HG02798 (cell line): Measurements from ENCODE around the gene SOX12.

Source experiments
- ATAC-seq: cut with Tn5 transposase; IDR thresholded peaks from one replicate; pipeline ENCODE4 v1.9.1; 2021; ENCODE audit warnings: mild to moderate bottlenecking; ENCODE audit not compliant: unreplicated experiment, poor library complexity

The SOX12 gene

GRCh38 chr20:300345-300990 lies 24.9 kb upstream of the SOX12 start:
- no peak for ATAC-seq

DNA sequence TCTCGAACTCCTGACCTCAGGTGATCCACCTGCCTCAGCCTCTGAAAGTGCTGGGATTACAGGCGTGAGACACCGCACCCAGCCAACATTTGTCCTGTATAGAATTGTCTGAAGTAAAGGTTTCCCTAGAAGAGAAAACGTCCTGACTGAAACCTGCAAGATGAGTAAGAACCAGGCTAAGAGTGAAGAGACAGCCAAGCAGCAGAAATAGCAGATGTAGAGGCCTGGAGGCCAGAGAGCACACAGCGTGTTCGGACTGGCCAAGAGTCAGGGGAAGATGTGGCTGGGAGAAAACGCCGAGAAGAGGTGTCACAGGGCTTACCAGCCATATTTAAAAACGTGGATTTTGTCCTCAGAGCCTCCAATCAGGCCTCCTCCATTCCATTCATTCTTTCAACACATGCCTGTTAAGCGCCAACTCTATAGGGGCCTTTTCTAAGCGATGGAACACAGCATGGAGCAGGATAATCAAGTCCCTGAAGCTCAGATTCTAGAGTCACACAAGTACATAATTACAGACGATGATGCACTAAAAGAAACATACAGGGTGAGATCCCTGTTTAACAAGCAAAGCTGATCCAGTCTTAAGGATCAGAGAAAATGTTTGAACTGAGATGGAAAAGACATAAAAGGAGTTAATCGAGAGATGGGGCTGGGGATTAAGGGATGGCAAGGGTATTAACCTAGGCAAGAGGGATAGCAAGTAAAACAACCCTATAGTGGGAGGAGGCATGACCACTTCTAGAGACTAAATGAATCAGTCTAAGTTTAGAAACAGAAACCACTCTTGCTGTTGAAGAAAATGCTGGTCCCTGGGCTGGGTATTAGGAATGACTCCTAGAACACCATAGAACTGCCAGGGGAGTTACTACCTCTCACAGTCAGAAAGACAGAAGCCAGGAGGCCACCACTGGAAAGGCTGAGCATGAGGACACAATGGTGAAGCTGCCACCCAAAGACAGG lies 23.2 kb upstream of the SOX12 start:
- no peak for ATAC-seq

GRCh38 chr20:305745-306144 lies 19.6 kb upstream of the SOX12 start:
- no peak for ATAC-seq

- no peak for ATAC-seq
Measured at GRCh38 chr20:308427-309038, 16.8 kb upstream of the SOX12 start.

DNA sequence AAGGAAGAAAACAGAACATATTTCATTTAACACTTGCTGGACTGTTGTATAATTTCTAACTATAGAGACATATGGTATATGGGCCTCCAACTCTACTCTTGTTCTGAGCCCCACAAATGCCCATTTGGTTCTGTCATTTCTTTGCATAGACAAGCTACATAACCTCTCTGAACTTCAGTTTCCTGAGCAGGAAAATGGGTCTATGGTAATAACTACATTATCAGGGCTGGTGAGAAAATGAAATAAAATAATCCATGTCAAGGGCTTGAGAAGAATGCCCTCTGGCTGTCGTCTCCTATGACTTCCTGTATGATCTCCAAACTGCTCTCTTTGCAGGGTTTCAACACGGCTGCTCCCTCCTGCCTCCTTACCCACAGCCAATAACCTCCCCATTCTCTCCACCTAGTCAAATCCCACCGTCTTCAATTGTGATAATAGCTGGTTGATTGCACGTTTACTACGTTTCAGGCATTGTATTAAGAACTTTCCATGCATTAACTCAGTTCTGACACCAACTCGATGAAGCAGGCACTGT lies 16.0 kb upstream of the SOX12 start:
- no peak for ATAC-seq

- ATAC-seq, result peak; percentile 100
Measured at GRCh38 chr20:309841-310644, 15.3 kb upstream of the SOX12 start.

- no peak for ATAC-seq
Measured at GRCh38 chr20:310645-311044, 14.7 kb upstream of the SOX12 start.

DNA sequence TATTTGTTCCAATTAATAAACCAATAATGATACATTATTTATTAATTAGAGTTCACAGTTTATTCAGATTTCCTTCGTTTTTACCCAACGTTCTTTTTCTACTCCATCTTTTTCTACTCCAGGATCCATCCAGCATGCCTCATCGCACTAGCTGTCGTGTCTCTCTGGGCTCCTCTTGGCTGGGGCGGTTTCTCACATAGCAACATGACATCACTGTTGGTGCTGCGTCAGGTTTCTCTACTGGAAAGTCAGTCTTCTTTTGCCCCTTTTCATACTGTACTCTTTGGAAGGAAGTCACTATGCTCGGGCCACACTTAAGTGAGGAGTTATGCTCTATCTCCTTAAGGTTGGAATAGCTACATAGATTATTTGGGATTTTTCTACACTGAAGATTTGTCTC lies 13.7 kb upstream of the SOX12 start:
- no peak for ATAC-seq

GRCh38 chr20:312067-312466 lies 13.3 kb upstream of the SOX12 start:
- no peak for ATAC-seq

DNA sequence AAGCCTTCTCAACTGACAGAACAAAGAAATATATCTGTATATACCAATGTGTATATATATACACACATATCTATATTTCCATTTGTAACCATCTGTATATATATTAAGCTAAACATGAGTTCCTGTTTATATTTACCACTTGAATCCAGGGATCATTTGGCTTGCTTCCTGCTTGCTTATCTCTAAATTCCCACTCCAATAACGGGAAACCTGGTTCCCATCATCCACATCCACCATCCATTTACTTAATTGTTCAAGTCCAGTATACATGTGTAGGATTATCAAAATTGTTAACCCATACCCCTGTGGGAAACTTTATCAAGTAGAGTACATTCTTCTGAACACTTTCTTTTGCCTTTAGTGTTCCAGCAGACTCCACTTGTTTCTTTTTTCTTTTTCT lies 12.5 kb upstream of the SOX12 start:
- no peak for ATAC-seq

DNA sequence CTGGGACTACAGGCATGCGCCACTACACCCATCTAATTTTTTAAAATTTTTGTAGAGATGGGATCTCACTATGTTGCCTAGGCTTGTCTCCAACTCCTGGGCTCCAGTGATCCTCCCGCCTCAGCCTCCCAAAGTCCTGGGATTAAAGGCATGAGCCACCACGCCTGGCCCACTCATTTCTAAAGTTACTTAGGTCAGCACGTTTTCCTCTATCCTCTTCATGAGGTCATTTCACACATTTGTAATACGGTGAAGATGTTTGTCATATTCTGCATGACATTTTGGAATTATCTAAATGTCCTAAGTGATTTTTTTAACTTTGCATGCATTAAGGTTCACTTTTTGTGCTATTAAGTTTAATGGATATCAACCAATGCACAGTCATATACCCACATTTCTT lies 11.9 kb upstream of the SOX12 start:
- no peak for ATAC-seq

DNA sequence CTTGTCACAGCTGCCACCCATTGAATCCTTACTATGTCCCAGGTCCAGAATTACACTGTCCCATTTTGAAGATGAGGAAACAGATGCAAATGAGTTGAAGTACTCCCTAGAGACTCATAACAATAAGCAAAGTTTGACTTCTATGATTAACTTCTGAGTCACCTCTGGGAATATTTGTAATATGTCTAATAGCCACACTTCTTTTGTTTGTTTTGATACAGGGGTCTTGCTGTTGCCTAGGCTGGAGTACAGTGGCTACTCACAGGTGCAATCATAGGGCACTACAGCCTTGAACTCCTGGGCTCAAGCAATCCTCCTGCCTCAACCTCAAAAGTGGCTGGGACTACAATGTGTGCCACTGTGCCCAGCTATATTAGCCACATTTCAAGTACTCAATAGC lies 11.4 kb upstream of the SOX12 start:
- ATAC-seq, result no peak

- no peak for ATAC-seq
Measured at GRCh38 chr20:316316-317068, 8.9 kb upstream of the SOX12 start.

DNA sequence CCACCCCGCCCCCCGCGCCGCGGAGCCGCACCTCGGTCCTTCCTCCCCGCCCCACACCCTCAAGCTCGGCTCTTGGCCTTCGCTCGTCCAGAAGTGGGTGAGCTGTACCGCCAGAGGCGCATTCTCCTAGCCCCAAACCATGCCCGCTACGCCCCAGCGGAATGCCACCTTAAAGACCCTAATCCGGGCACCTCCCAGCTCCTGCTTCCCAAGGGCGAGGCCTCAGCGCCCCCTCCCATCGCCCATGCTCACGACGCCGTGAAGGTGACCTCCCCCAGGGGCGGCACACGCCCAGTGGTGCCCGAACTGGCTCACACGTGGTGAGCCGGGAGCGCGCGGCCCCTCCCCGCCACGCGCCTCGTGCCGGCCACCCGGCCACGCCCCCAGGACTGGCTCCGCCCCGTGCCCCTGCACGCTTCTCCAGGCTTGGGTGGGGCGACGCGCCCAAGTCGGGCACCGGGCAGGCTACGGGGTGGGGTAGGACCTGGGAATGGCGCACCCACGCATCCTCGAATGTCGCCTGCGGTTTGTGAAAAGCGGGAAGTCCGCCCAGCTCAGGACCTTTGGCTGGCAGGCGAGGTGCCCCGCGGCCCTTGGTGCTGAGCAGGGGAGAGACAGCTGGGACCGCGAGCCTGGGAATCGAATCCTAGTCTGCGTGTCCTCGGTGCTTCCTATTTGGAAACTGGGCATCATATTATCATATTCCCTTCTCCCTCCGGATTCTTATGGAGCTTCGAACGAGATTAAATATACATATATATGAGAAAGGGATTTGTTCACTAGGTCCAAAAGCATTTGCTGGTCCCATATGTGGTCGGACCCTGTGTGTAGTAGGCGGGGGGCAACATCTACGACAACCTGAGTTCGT lies 941 bp upstream of the SOX12 start:
- ATAC-seq, result peak; percentile 66

DNA sequence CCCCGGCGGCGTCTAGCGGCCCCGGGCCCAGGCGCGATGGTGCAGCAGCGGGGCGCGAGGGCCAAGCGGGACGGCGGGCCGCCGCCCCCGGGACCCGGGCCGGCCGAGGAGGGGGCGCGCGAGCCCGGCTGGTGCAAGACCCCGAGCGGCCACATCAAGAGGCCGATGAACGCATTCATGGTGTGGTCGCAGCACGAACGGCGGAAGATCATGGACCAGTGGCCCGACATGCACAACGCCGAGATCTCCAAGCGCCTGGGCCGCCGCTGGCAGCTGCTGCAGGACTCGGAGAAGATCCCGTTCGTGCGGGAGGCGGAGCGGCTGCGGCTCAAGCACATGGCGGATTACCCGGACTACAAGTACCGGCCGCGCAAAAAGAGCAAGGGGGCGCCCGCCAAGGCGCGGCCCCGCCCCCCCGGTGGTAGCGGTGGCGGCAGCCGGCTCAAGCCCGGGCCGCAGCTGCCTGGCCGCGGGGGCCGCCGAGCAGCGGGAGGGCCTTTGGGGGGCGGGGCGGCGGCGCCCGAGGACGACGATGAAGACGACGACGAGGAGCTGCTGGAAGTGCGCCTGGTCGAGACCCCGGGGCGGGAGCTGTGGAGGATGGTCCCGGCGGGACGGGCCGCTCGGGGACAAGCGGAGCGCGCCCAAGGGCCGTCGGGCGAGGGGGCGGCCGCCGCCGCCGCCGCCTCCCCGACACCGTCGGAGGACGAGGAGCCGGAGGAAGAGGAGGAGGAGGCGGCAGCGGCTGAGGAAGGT lies 715 bp downstream of the SOX12 start:
- peak; percentile 5 for ATAC-seq

- no peak for ATAC-seq
Measured at GRCh38 chr20:326645-327185, 1.4 kb downstream of the SOX12 start.

- peak; percentile 22 for ATAC-seq
Measured at GRCh38 chr20:327186-328026, 2.1 kb downstream of the SOX12 start.
